ENCODE results near the gene GRK4.
"Not testable (repeated sequence)": the region's sequence is repeated elsewhere in the genome, so short reads cannot be mapped to it uniquely, and the experiment has no call there.

Gene GRK4

GRCh38 chr4:2962614-2963174 lies 677 bp upstream of the GRK4 start:
- peak; percentile 54 for DNase-seq

DNA sequence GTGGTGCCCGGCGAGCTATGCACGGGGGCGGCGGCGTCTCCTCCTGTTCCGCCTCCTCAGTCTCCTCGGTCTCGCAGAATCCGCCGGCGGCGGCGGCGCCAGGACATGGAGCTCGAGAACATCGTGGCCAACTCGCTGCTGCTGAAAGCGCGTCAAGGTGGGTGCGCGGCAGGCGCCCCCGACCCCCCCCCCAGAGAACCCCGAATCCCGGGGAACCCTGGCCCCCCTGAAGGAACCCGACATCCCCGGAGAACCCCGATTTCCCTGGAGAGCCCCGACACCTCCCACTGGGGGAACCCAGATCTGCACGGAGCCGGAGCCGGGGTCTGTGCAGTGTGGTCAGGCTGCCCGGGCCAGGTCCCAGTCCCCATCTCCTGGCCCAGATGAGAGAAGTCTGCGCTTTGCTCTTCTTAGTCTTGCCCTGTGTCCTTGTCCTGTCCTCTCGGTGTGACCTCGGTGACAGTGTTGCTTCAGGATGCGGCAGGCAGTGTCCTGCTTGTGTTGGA lies 648 bp downstream of the GRK4 start:
- no peak for DNase-seq

DNA sequence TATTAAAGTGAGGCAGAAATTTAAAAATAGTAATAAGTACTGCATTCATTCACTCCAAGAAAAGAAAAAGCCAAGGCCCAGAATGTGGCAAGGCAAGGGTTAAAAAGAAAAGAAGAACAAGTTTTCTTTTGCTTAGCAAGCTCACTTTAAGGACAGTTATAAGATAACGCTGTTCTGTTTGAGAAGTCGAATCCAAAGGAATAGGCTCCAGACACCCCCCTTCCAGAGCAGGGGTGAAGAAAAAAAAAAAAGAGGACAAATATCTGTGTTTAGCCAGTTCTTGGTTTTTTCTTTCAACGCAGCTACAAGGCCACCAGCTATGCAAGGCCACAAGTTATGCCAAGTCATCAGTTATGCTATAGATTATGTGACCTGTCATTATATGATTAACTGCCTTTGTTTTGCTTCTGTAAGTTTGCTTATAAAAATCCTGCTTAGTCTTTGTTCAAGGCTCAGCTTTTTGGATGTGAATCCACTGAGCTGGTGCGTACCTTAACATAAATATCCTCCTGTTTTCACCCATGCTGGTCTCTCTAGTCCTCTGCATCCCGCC lies 1.4 kb downstream of the GRK4 start:
- no peak for DNase-seq

DNA sequence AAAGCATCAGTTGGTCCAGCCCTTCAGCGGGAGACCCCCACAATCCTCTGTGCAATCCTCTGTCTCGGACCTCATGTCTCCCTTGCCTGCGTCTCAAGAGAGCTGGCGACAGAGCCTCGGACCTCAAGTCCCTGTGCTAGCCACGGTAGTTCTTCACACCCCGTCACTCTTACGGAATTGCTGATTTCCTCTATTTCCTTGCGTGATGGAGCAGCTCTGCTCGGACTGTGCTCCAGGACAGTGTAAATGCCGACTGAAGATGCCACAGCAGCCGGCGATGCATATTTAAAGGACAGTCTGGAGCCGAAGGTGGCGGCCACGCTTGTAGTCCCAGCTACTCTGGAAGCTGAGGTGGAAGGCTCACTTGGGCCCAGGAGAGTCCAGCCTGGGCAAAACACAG lies 1.9 kb downstream of the GRK4 start:
- no peak for DNase-seq

DNA sequence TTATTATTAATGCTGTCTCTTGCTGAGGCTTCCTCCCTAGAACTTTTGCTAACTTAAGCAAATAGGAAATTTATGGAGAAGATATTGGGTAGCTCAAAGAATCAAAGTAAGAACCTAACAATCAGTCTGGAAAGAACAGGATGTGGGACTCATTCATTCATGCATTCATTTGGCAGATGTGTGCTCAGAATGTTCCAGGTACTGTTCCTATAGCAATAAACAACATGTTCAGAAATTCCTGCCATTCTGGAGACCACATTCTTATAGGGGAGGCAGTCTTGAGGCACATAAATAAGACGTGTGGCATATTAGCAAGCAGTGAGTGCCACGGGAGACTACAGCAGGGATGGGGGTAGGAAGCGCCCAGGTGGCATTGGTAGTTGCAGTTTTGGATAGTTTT lies 5.0 kb downstream of the GRK4 start:
- DNase-seq, result no peak

- DNase-seq, result no peak
Measured at GRCh38 chr4:2971275-2971674, 7.9 kb downstream of the GRK4 start.

DNA sequence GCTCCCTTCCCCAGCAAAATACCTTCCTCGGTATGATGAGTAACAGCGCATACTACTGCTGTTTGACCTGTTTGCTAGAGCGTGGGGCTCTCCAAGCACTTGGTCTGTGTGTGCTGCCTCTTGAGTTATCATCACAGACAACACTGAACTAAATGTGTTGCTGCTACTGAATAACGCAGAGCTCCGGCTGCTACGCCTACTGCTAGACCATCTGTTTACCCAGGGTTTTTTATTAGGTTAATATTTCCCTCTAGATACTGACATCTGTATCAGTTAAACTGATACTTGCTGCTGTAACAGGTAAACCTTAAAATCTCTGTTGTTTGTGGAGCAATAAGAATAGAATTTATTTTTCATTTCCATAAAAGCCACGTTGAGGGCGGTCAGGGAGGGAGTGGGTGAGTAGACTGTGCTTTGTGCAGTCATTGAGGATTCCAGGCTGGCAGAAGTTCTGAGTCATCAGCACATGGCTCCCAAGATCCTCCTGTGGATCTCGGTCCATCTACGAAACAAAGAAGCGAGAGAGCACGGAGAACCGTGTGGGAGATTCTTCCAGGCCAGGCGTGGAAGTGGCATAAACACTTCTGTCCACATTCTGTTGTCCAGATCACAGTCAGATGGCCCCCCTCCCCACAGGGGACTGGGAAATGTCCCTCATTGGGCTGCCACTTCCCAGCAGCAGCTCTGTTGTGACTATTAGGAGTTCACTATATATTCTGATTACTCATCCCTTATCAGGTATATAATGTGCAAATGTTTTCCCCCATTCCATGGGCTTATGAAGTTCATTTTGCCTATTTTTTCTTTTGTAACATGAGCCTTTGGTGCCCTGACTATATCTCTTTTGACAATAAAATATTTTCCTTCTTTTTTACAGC lies 14.1 kb downstream of the GRK4 start:
- DNase-seq, result no peak

- no peak for DNase-seq
Measured at GRCh38 chr4:2981256-2981819, 18.0 kb downstream of the GRK4 start.

- DNase-seq, result no peak
Measured at GRCh38 chr4:2982012-2982411, 18.6 kb downstream of the GRK4 start.

DNA sequence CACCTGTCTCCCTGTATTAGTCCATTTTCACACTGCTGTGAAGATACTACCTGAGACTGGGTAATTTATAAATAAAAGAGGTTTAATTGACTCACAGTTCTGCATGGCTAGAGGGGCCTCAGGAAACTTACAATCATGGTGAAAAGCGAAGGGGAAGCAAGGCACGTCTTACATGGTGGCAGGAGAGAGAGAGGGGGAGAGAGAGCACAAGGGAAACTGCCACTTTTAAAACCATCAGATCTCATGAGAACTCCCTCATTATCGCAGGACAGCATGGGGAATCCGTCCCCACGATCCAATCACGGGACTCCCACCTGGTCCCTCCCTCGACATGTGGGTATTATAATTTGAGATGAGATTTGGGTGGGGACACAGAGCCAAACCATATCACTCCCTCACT lies 20.3 kb downstream of the GRK4 start:
- DNase-seq, result not testable (repeated sequence)

GRCh38 chr4:2991243-2991642 lies 27.9 kb downstream of the GRK4 start:
- DNase-seq, result no peak

DNA sequence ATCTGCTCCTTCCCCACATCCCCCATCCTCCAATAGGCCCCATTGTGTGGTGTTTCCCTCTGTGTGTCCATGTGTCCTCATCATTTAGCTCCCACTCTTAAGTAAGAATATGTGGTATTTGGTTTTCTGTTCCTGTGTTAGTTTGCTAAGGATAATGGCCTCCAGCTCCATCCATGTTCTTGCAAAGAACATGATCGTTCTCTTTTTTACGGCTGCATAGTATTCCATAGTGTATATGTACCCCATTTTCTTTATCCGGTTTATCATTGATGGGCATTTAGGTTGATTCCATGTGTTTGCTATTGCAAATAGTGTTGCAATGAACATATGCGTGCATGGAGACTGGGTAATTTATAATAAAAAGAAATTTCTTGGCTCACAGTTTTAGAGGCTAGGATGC lies 31.5 kb downstream of the GRK4 start:
- DNase-seq, result no peak

- DNase-seq, result no peak
Measured at GRCh38 chr4:2995546-2996265, 32.3 kb downstream of the GRK4 start.

DNA sequence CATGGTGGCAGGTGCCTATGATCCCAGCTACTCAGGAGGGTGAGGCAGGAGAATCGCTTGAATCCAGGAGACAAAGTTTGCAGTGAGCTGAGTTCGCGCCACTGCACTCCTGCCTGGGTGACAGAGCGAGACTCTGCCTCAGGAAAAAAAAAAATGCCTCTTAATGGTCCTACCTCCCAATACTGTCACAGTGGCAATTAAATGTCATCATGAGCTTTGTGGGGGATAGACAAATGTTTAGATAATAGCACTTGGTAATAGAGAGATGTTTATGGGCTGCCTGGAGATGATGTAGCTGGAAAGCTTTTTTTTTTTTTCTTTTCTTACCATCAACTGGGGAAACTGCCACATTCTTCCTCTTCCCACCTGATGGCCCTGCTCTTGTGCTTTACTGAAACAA lies 33.0 kb downstream of the GRK4 start:
- no peak for DNase-seq

GRCh38 chr4:3007724-3008123 lies 44.4 kb downstream of the GRK4 start:
- no peak for DNase-seq

GRCh38 chr4:3009422-3009821 lies 46.1 kb downstream of the GRK4 start:
- DNase-seq, result no peak

GRCh38 chr4:3010577-3010976 lies 47.2 kb downstream of the GRK4 start:
- no peak for DNase-seq

- no peak for DNase-seq
Measured at GRCh38 chr4:3010998-3011397, 47.6 kb downstream of the GRK4 start.

DNA sequence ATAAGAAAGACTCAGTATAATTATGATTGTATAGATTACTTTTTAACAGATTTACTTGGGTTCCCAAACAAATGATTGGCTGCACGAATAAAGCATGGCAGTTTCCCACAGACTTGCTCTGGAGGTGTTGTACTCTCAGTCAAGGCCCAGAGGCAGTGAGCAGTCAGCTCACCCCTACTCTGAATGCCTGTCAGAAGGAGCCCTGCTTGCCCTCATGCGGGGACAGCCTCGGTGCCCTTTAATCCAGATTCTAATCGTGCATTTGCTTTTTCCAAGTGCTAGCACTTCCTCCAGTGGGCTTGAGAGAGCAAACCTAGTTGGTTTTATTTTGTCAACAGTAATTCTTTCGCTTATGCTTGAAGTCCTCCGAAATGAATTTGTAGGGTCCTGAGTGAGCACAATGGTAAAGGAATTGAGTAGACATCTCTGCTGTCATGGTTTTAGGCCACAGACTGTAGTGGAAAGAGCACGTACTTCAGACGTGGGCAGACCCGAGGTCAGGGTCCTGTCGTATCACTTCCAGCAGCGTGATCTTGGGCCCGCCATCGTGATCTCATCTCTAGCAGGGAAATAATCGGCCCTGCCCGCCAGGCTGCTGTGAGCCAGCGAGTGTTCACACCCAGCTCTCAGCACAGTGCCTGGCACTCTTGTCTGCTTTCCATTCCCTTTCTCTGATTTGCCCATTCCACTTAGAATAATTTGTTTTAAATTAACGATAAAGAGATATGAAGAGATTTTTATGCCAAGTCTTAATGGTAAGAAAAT lies 48.3 kb downstream of the GRK4 start:
- DNase-seq, result no peak

DNA sequence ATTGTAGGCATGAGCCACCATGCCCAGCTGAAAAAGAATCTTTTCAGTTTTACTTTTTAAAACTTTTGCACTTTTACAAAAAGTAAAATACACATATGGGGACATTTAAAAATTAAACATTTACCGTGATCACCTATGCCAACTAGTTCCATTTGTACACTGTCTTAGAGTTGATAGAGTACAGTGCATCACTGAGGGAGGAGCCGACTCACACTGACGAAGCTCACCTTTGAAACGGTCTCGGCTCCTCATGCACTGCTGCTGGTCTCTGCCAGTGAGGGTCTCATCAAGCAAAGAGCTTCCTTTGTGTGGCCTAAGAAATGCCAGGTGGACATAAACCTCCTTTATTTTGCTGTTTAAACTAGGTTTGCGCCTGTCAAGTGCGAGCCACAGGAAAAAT lies 50.0 kb downstream of the GRK4 start:
- DNase-seq, result no peak

DNA sequence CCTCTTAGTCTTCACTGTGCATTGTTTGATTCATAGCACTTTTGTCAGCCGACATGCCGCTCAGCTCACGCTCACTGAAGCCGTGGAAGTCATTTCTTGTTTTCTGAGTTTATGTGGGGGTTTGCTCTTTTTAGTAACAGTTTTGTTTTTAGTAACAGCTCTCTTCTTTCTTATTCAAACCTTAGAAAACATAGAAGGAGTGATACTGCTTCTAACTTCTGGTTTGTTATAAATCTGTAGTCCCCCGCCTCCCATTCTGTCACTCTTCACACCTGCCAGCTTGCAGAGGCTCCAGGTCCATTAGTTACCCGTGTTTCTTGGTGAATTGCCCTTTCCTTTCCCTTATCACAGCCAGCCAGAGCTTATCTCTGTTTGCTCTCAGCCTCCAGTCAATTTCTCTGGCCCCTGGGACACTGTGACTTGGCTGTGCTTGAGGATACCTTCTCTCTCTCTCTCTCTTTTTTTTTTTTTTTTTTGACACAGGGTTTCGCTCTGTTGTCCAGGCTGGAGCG lies 50.5 kb downstream of the GRK4 start:
- DNase-seq, result no peak

DNA sequence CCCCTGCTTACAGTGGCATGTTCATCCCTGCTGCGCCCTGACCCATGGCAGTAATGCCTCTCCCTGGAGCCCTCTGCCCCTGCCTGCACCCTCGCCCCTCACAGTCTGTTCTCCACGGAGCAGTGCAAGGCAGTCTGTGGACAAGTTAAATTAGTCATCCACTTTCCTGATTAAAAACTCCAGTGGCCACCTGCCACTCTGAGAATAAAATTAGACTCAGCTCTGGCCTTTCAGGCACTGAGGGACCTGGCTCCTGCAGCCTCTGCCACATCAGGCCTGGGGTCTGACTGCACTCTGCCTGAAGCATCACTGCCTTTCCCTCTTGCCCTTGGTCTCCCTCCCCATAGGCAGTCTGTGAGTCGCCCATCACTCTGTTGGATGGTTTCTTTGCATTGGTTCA lies 53.6 kb downstream of the GRK4 start:
- no peak for DNase-seq

Measured in NK-92 treated with Interleukin-12 subunit alpha and Interleukin-12 subunit beta, amount 100 ng/mL, for 24 hours (cell line).